WTC11 (cell line): ENCODE measurements around the gene ECM2. TPM values are rescaled to one million over a fixed set of nuclear protein-coding genes. Genes with fewer than 3 reads are reported as not detected.

Experiments
- ATAC-seq: fragments of 200-7000 bp; cut with Tn5 transposase; 2 replicates; pipeline ENCODE4 v1.10.0; 2021; ENCODE audit warnings: mild to moderate bottlenecking, moderate library complexity
- CTCF ChIA-PET: fragments of 300-600 bp; sonication (Branson Sonifier 250); formaldehyde crosslinking; loops from one replicate; lab custom pipeline; 2021; ENCODE audit warnings: antibody characterized with exemption; lab: Charles Lee
- POLR2A ChIA-PET: fragments of 350-600 bp; sonication (Branson Sonifier 250); formaldehyde crosslinking; loops from one replicate; lab custom pipeline; 2021; ENCODE audit warnings: antibody characterized with exemption; lab: Charles Lee
- DNase-seq: peaks from one replicate; pipeline ENCODE4 v3.0.0; 2021; ENCODE audit warnings: low spot score
- H3K27ac Mint-ChIP-seq: 2 replicates; pipeline ENCODE4 v1.8.0; 2021; ENCODE audit warnings: mixed read lengths
- H3K27me3 Mint-ChIP-seq: 2 replicates; pipeline ENCODE4 v1.8.0; 2021; ENCODE audit warnings: low read depth, mild to moderate bottlenecking, moderate library complexity, mixed read lengths
- H3K36me3 Mint-ChIP-seq: 2 replicates; pipeline ENCODE4 v1.8.0; 2021; ENCODE audit warnings: mixed read lengths
- H3K4me1 Mint-ChIP-seq: 2 replicates; pipeline ENCODE4 v1.8.0; 2022; ENCODE audit warnings: mixed read lengths
- H3K4me3 Mint-ChIP-seq: 2 replicates; pipeline ENCODE4 v1.8.0; 2021; ENCODE audit warnings: mild to moderate bottlenecking, moderate library complexity, mixed read lengths
- H3K9me3 Mint-ChIP-seq: 2 replicates; pipeline ENCODE4 v1.8.0; 2021; ENCODE audit warnings: mixed read lengths
- CREB1 ChIP-seq: sonication (generic); formaldehyde crosslinking; IDR thresholded peaks from 2 replicates; pipeline ENCODE4 v1.8.0; 2023; ENCODE audit warnings: mild to moderate bottlenecking, missing genetic modification reagents
- FOXJ3 ChIP-seq: sonication (generic); formaldehyde crosslinking; IDR thresholded peaks from 2 replicates; pipeline ENCODE4 v1.9.0; 2021; ENCODE audit warnings: missing genetic modification reagents, mild to moderate bottlenecking, borderline replicate concordance
- GABPB1 ChIP-seq: sonication (generic); formaldehyde crosslinking; IDR thresholded peaks from 2 replicates; pipeline ENCODE4 v1.8.1; 2023; ENCODE audit warnings: mild to moderate bottlenecking, missing genetic modification reagents
- HMGXB4 ChIP-seq: sonication (generic); formaldehyde crosslinking; IDR thresholded peaks from 2 replicates; pipeline ENCODE4 v1.8.1; 2023; ENCODE audit warnings: mild to moderate bottlenecking, moderate library complexity, missing genetic modification reagents
- MAX ChIP-seq: sonication (generic); formaldehyde crosslinking; IDR thresholded peaks from 2 replicates; pipeline ENCODE4 v1.8.0; 2022; ENCODE audit warnings: mild to moderate bottlenecking, missing genetic modification reagents
- NFATC4 ChIP-seq: fragments of 250-450 bp; sonication (Bioruptor Pico); IDR thresholded peaks from 2 replicates; pipeline ENCODE4 v1.9.0; 2021; ENCODE audit warnings: mild to moderate bottlenecking
- NFE2L1 ChIP-seq: sonication (generic); formaldehyde crosslinking; IDR thresholded peaks from 2 replicates; pipeline ENCODE4 v1.8.1; 2023; ENCODE audit warnings: missing genetic modification reagents
- SP1 ChIP-seq: sonication (generic); formaldehyde crosslinking; conservative IDR thresholded peaks from 2 replicates; pipeline ENCODE4 v1.8.1; 2022; ENCODE audit warnings: missing genetic modification reagents
- ZNF425 ChIP-seq: fragments of 250-450 bp; sonication (Bioruptor Pico); conservative IDR thresholded peaks from 2 replicates; pipeline ENCODE4 v1.9.0; 2021; ENCODE audit warnings: mild to moderate bottlenecking
- ZNF512 ChIP-seq: sonication (generic); formaldehyde crosslinking; IDR thresholded peaks from 2 replicates; pipeline ENCODE4 v1.8.1; 2022; ENCODE audit warnings: missing genetic modification reagents, borderline replicate concordance
- total RNA-seq: library from RNA; stranded (reverse); gene quantifications from 3 replicates; pipeline ENCODE4 v1.2.3, GENCODE V29; 2021
- TF ChIP-seq, protein P1 (sequence below): sonication (generic); formaldehyde crosslinking; conservative IDR thresholded peaks from 2 replicates; pipeline ENCODE4 v1.8.1; 2023; ENCODE audit warnings: mild to moderate bottlenecking, low read depth, missing genetic modification reagents, moderate library complexity
- TF ChIP-seq, protein P2 (sequence below): sonication (generic); formaldehyde crosslinking; IDR thresholded peaks from 2 replicates; pipeline ENCODE4 v1.8.0; 2023; ENCODE audit warnings: mild to moderate bottlenecking, missing genetic modification reagents
- TF ChIP-seq, protein P3 (sequence below): sonication (generic); formaldehyde crosslinking; IDR thresholded peaks from 2 replicates; pipeline ENCODE4 v1.8.1; 2022; ENCODE audit warnings: mild to moderate bottlenecking, missing genetic modification reagents, moderate library complexity, borderline replicate concordance
- TF ChIP-seq, protein P4 (sequence below): sonication (generic); formaldehyde crosslinking; IDR thresholded peaks from 2 replicates; pipeline ENCODE4 v1.8.1; 2022; ENCODE audit warnings: low read depth, missing genetic modification reagents, borderline replicate concordance
- TF ChIP-seq, protein P5 (sequence below): sonication (generic); formaldehyde crosslinking; IDR thresholded peaks from 2 replicates; pipeline ENCODE4 v1.8.1; 2022; ENCODE audit warnings: mild to moderate bottlenecking, moderate library complexity, missing genetic modification reagents

The ECM2 gene
- total RNA-seq, 1 experiment from 2014 or later, result not detected

DNA sequence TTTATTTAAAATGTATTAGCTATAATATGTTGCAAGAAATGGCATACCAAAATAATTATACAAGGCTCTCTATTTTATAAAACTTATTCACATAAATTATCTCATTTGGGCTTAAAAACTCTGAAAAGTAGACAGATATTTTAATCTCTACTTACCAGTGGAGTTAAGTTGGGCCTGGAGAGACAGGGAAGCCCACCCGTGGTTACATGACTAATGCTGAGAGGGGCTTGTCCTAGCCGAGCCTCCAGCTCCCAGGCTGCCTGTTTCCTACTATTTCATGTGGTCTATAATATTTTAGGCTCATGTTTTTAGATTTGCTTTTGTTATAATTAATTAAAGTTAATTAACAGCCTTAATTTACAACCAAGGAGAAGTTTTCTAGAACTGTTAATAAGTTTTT, 32.6 kb downstream of the ECM2 start:
- TF ChIP-seq GABPB1 (CRISPR knock-in tag) (no peak), CREB1 (CRISPR knock-in tag) (no peak), FOXJ3 (CRISPR knock-in tag) (no peak), HMGXB4 (CRISPR knock-in tag) (no peak), NFE2L1 (CRISPR knock-in tag) (no peak), NFATC4 (CRISPR knock-in tag) (no peak)
- TF ChIP-seq, protein P1, sequence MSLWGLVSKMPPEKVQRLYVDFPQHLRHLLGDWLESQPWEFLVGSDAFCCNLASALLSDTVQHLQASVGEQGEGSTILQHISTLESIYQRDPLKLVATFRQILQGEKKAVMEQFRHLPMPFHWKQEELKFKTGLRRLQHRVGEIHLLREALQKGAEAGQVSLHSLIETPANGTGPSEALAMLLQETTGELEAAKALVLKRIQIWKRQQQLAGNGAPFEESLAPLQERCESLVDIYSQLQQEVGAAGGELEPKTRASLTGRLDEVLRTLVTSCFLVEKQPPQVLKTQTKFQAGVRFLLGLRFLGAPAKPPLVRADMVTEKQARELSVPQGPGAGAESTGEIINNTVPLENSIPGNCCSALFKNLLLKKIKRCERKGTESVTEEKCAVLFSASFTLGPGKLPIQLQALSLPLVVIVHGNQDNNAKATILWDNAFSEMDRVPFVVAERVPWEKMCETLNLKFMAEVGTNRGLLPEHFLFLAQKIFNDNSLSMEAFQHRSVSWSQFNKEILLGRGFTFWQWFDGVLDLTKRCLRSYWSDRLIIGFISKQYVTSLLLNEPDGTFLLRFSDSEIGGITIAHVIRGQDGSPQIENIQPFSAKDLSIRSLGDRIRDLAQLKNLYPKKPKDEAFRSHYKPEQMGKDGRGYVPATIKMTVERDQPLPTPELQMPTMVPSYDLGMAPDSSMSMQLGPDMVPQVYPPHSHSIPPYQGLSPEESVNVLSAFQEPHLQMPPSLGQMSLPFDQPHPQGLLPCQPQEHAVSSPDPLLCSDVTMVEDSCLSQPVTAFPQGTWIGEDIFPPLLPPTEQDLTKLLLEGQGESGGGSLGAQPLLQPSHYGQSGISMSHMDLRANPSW (CRISPR knock-in tag), result no peak
- TF ChIP-seq, protein P2, sequence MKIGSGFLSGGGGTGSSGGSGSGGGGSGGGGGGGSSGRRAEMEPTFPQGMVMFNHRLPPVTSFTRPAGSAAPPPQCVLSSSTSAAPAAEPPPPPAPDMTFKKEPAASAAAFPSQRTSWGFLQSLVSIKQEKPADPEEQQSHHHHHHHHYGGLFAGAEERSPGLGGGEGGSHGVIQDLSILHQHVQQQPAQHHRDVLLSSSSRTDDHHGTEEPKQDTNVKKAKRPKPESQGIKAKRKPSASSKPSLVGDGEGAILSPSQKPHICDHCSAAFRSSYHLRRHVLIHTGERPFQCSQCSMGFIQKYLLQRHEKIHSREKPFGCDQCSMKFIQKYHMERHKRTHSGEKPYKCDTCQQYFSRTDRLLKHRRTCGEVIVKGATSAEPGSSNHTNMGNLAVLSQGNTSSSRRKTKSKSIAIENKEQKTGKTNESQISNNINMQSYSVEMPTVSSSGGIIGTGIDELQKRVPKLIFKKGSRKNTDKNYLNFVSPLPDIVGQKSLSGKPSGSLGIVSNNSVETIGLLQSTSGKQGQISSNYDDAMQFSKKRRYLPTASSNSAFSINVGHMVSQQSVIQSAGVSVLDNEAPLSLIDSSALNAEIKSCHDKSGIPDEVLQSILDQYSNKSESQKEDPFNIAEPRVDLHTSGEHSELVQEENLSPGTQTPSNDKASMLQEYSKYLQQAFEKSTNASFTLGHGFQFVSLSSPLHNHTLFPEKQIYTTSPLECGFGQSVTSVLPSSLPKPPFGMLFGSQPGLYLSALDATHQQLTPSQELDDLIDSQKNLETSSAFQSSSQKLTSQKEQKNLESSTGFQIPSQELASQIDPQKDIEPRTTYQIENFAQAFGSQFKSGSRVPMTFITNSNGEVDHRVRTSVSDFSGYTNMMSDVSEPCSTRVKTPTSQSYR (CRISPR knock-in tag), result no peak
- TF ChIP-seq, protein P3, sequence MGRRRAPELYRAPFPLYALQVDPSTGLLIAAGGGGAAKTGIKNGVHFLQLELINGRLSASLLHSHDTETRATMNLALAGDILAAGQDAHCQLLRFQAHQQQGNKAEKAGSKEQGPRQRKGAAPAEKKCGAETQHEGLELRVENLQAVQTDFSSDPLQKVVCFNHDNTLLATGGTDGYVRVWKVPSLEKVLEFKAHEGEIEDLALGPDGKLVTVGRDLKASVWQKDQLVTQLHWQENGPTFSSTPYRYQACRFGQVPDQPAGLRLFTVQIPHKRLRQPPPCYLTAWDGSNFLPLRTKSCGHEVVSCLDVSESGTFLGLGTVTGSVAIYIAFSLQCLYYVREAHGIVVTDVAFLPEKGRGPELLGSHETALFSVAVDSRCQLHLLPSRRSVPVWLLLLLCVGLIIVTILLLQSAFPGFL (CRISPR knock-in tag), result no peak
- TF ChIP-seq, protein P4, sequence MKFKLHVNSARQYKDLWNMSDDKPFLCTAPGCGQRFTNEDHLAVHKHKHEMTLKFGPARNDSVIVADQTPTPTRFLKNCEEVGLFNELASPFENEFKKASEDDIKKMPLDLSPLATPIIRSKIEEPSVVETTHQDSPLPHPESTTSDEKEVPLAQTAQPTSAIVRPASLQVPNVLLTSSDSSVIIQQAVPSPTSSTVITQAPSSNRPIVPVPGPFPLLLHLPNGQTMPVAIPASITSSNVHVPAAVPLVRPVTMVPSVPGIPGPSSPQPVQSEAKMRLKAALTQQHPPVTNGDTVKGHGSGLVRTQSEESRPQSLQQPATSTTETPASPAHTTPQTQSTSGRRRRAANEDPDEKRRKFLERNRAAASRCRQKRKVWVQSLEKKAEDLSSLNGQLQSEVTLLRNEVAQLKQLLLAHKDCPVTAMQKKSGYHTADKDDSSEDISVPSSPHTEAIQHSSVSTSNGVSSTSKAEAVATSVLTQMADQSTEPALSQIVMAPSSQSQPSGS (CRISPR knock-in tag), result no peak
- no peaks in the 10 kb centered on the region for H3K9me3 Mint-ChIP-seq
- H3K4me1 Mint-ChIP-seq, result peaks cover 14% of the 10 kb centered on the region
- H3K4me3 Mint-ChIP-seq, result no peak overlapping the region
- POLR2A ChIA-PET, result no interaction called here
- DNase-seq (no peak), ATAC-seq (no peak)
- CTCF ChIA-PET, result interaction anchor here (0.6 to 1.8 kb wide), 5 partner anchors 17 to 135 kb away, joined by 3 to 6 read pairs (median 4); no protein-coding TSS in a partner anchor
- H3K27ac Mint-ChIP-seq, result no peak overlapping the region
- H3K27me3 Mint-ChIP-seq, result no peaks in the 10 kb centered on the region
- no peaks in the 10 kb centered on the region for H3K36me3 Mint-ChIP-seq

DNA sequence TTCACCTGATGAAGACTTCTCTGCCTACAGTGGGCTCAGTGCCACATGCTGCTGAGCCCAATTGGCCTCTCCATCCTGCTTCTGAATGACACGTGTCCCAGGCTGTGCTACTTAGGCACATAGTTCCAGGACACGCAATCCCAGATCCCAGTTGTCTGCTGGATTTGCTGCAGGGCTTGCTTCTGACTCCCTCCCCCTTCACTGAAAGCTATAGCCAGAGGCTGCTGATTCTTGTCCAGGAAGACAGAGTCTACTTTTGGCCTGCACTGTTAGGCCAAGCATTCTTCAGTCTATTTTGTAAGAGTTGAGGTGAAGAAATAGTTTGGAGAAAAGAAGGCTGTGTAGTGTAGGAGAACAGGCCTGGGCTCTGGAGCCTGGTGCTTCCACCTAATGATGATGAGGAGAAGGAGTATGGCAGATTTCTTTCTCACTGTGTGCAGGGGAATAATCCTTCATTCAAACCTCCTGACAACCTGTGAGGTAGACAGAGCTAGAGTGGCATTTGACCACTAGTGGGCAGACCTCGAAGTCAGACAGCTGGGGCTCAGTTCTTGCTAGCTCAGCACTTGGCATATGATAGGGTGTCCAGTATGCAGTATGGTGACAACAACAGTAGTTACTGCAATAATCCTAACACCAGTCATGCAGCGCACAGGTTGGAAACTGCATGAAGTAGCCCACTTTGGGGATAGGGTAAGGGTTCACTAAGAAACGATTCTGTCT, 34.0 kb downstream of the ECM2 start:
- ATAC-seq (peak; percentile 89), DNase-seq (peak; percentile 44)
- Mint-ChIP-seq H3K4me1 (peaks cover 4% of the 10 kb centered on the region), H3K27me3 (no peaks in the 10 kb centered on the region), H3K9me3 (no peaks in the 10 kb centered on the region), H3K36me3 (no peaks in the 10 kb centered on the region)
- CTCF ChIA-PET, result interaction anchor here (0.6 to 1.8 kb wide), 20 partner anchors 11 to 289 kb away, joined by 3 to 6 read pairs (median 4); partner anchors contain the start of gene IPPK
- POLR2A ChIA-PET, result no interaction called here
- TF ChIP-seq ZNF512 (CRISPR knock-in tag) (no peak), ZNF425 (CRISPR knock-in tag) (no peak), SP1 (CRISPR knock-in tag) (no peak), MAX (no peak)
- TF ChIP-seq, protein P5, sequence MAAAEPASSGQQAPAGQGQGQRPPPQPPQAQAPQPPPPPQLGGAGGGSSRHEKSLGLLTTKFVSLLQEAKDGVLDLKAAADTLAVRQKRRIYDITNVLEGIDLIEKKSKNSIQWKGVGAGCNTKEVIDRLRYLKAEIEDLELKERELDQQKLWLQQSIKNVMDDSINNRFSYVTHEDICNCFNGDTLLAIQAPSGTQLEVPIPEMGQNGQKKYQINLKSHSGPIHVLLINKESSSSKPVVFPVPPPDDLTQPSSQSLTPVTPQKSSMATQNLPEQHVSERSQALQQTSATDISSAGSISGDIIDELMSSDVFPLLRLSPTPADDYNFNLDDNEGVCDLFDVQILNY (CRISPR knock-in tag), result no peak
- TF ChIP-seq, all 79 proteins: peak for 0
- Mint-ChIP-seq H3K27ac (no peak overlapping the region), H3K4me3 (no peak overlapping the region)
